ENCODE data around the gene WNT11. TPM values are rescaled to one million over a fixed set of nuclear protein-coding genes. Genes with fewer than 3 reads are reported as not detected.

WNT11 gene
- total and polyA plus RNA-seq, 7 donors = 4.5 to 13.0 (median 6.5) TPM

DNA sequence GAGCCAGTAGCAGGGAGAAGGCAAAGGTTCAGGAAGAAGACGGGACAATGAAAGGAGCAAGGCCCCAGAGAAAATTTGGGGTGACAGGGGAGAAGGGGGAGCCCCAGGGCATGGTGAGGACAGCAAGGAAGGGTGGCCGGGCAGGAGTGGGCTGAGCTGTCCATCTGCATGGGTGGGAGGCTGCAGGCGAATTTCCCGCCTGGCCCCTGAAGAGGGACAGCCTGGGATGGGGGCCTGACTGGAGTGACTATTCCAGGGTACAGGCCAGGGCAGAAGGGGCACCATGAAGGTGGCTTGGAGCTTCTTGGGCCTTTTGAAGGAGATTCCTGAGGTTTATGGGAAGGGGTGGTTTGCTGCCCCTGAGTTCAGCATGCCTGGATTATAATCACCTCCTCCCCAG lies 56.2 kb downstream of the WNT11 start:
- no peak for TF ChIP-seq CTCF (IDR thresholded peaks at IDR 0.05)
- Histone ChIP-seq H3K4me3 (no peak overlapping the region), H3K27me3 (ENCODE audit: insufficient read depth in 3 of 3, low read length in 2 of 3) (no peaks in the 10 kb centered on the region), H3K36me3 (ENCODE audit: insufficient read depth in 1 of 2, low read depth in 1 of 2) (no peaks in the 10 kb centered on the region), H3K9me3 (no peaks in the 10 kb centered on the region), H3K27ac (no peak overlapping the region), H3K4me1 (peaks cover 8% of the 10 kb centered on the region)
- no peak for DNase-seq
- WGBS, 3 donors = 93 to 96% (median 95%) methylated on average over 4 of the region's 4 CpGs
- no peak for ATAC-seq
- intact Hi-C loops (cut with DNase I) = loop anchor here (5.0 to 10.0 kb wide), 2 partner anchors 345 to 348 kb away; no protein-coding TSS in a partner anchor

GRCh38 chr11:76149713-76150112 lies 56.6 kb downstream of the WNT11 start:
- no peak overlapping the region for H3K4me3 ChIP-seq
- DNase-seq (no peak), ATAC-seq (no peak)
- no peaks in the 10 kb centered on the region for H3K27me3 ChIP-seq (ENCODE audit: insufficient read depth in 3 of 3, low read length in 2 of 3)
- H3K27ac ChIP-seq = no peak overlapping the region
- H3K36me3 ChIP-seq (ENCODE audit: insufficient read depth in 1 of 2, low read depth in 1 of 2) = no peaks in the 10 kb centered on the region
- intact Hi-C loops (cut with DNase I) = loop anchor here (5.0 to 10.0 kb wide), 2 partner anchors 345 to 347 kb away; no protein-coding TSS in a partner anchor
- H3K9me3 ChIP-seq = no peaks in the 10 kb centered on the region
- peaks cover 8% of the 10 kb centered on the region for H3K4me1 ChIP-seq
- WGBS, 3 donors = 89 to 99% (median 90%) methylated on average over 6 of the region's 6 CpGs
- no peak for TF ChIP-seq CTCF (IDR thresholded peaks at IDR 0.05)

GRCh38 chr11:76148941-76149613 lies 57.2 kb downstream of the WNT11 start:
- Histone ChIP-seq H3K27me3 (ENCODE audit: insufficient read depth in 3 of 3, low read length in 2 of 3) (no peaks in the 10 kb centered on the region), H3K27ac (no peak overlapping the region), H3K9me3 (no peaks in the 10 kb centered on the region), H3K36me3 (ENCODE audit: insufficient read depth in 1 of 2, low read depth in 1 of 2) (no peaks in the 10 kb centered on the region), H3K4me3 (no peak overlapping the region), H3K4me1 (peaks cover 8% of the 10 kb centered on the region)
- WGBS, 3 donors = 78 to 87% (median 82%) methylated on average over 16 to 17 of the region's 17 CpGs
- DNase-seq (no peak), ATAC-seq (no peak)
- no peak for TF ChIP-seq CTCF (IDR thresholded peaks at IDR 0.05)
- intact Hi-C loops (cut with DNase I) = no loop called here

DNA sequence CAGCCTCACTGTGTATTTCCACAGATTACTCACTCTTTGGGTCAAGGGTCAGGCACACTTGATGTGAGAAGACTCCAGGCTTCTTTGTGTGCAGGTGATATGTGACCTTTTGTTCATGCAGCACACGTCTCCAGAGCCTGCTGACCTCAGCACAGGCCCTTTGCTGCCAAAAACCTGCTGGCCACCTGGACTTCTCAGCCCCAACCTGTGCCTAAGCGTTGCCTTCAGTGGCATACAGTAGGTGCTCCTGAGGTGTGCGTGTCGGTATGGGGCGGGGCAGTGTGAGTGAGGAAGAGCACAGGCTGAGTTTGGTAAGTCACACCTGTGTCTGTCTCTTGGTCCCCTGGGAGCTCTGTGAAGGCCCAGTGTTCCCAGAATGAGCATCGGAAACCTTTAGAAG lies 58.1 kb downstream of the WNT11 start:
- H3K27me3 ChIP-seq (ENCODE audit: insufficient read depth in 3 of 3, low read length in 2 of 3) = no peaks in the 10 kb centered on the region
- intact Hi-C loops (cut with DNase I) = no loop called here
- no peaks in the 10 kb centered on the region for H3K9me3 ChIP-seq
- peaks cover 8% of the 10 kb centered on the region for H3K4me1 ChIP-seq
- no peak overlapping the region for H3K27ac ChIP-seq
- WGBS, 3 donors = 86 to 88% (median 86%) methylated on average over 6 of the region's 6 CpGs
- DNase-seq (no peak), ATAC-seq (no peak)
- H3K4me3 ChIP-seq = no peak overlapping the region
- peaks cover 0 to under 1% of the 10 kb centered on the region in 2 donors for H3K36me3 ChIP-seq (ENCODE audit: insufficient read depth in 1 of 2, low read depth in 1 of 2)
- TF ChIP-seq CTCF (IDR thresholded peaks at IDR 0.05) = no peak
